DOHH2 (cell line): ENCODE data around the gene PRKCZ.

Experiments used
- EZH2phosphoT487 ChIP-seq: fragments of 200-600 bp; sonication (generic); IDR thresholded peaks from 2 replicates; pipeline ENCODE4 v1.6.1; 2017; ENCODE audit warnings: borderline replicate concordance, mild to moderate bottlenecking, antibody characterized with exemption, low read length, moderate library complexity, mixed read lengths
- TF ChIP-seq, protein P1 (sequence below): fragments of 200-600 bp; sonication (generic); IDR thresholded peaks from one replicate; pipeline ENCODE4 v1.5.1; 2014; ENCODE audit warnings: antibody characterized with exemption, mild to moderate bottlenecking, low read depth, low read length; ENCODE audit not compliant: poor library complexity, severe bottlenecking

DNA sequence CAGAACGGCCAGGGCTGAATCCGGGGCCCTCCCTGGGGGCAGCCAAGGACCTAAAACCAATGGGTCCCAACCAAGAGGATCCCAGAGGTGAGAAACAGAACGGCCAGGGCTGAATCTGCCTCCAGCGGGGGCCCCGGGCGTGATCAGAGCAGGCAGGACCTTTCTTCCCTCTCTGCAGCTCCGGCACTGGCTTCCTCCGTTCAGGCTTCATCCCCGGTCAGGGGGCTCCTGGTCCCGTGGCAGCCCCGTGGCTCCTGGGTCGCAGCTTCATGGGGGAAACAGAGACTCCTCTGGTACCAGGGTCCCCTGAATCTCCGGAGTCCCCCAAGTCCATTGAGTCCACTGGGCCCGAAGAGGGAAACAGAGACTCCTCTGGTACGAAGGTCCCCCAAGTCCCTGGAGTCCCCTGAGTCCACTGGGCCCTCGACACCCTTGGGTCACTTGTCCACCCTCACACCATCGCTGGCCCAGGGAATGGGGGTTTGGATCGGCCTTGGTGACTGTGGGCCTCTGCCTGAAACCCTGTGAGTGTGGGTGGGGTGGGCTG is 60.1 kb downstream of the PRKCZ start:
- TF ChIP-seq, protein P1, sequence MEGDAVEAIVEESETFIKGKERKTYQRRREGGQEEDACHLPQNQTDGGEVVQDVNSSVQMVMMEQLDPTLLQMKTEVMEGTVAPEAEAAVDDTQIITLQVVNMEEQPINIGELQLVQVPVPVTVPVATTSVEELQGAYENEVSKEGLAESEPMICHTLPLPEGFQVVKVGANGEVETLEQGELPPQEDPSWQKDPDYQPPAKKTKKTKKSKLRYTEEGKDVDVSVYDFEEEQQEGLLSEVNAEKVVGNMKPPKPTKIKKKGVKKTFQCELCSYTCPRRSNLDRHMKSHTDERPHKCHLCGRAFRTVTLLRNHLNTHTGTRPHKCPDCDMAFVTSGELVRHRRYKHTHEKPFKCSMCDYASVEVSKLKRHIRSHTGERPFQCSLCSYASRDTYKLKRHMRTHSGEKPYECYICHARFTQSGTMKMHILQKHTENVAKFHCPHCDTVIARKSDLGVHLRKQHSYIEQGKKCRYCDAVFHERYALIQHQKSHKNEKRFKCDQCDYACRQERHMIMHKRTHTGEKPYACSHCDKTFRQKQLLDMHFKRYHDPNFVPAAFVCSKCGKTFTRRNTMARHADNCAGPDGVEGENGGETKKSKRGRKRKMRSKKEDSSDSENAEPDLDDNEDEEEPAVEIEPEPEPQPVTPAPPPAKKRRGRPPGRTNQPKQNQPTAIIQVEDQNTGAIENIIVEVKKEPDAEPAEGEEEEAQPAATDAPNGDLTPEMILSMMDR: no peak
- no peak for TF ChIP-seq EZH2phosphoT487
